ENCODE measurements around the gene ARMH3.

The ARMH3 gene

GRCh38 chr10:101938305-101939007 is 117.5 kb downstream of the ARMH3 start:
- DNase-seq, result no peak

- DNase-seq, result no peak
Observed at GRCh38 chr10:101935431-101935830, 120.5 kb downstream of the ARMH3 start.

GRCh38 chr10:101934686-101935305 is 121.2 kb downstream of the ARMH3 start:
- no peak for DNase-seq

GRCh38 chr10:101933976-101934375 is 122.0 kb downstream of the ARMH3 start:
- no peak for DNase-seq

- no peak for DNase-seq
Observed at GRCh38 chr10:101932183-101932582, 123.8 kb downstream of the ARMH3 start.

GRCh38 chr10:101925027-101925426 is 130.9 kb downstream of the ARMH3 start:
- DNase-seq, result no peak

- no peak for DNase-seq
Observed at GRCh38 chr10:101923256-101923655, 132.7 kb downstream of the ARMH3 start.

GRCh38 chr10:101922846-101923245 is 133.1 kb downstream of the ARMH3 start:
- DNase-seq, result no peak

GRCh38 chr10:101920546-101920945 is 135.4 kb downstream of the ARMH3 start:
- DNase-seq, result no peak

- DNase-seq, result no peak
Observed at GRCh38 chr10:101919026-101919770, 136.8 kb downstream of the ARMH3 start.

- no peak for DNase-seq
Observed at GRCh38 chr10:101912561-101913179, 143.3 kb downstream of the ARMH3 start.

GRCh38 chr10:101906586-101907183 is 149.3 kb downstream of the ARMH3 start:
- DNase-seq, result no peak

GRCh38 chr10:101905251-101905650 is 150.7 kb downstream of the ARMH3 start:
- no peak for DNase-seq

- no peak for DNase-seq
Observed at GRCh38 chr10:101903827-101904550, 152.0 kb downstream of the ARMH3 start.

- no peak for DNase-seq
Observed at GRCh38 chr10:101902820-101903145, 153.2 kb downstream of the ARMH3 start.

GRCh38 chr10:101902032-101902819 is 153.7 kb downstream of the ARMH3 start:
- DNase-seq, result no peak

GRCh38 chr10:101901340-101901739 is 154.6 kb downstream of the ARMH3 start:
- DNase-seq, result no peak

- DNase-seq, result no peak
Observed at GRCh38 chr10:101897633-101898032, 158.3 kb downstream of the ARMH3 start.

- no peak for DNase-seq
Observed at GRCh38 chr10:101896225-101896877, 159.6 kb downstream of the ARMH3 start.

- DNase-seq, result no peak
Observed at GRCh38 chr10:101895781-101896180, 160.2 kb downstream of the ARMH3 start.

- no peak for DNase-seq
Observed at GRCh38 chr10:101894742-101895141, 161.2 kb downstream of the ARMH3 start.
